ENCODE results near the gene NUDT4. TPM values are rescaled to one million over a fixed set of nuclear protein-coding genes. Genes with fewer than 3 reads are reported as not detected.

NUDT4 gene
- total and polyA plus RNA-seq, 2 of the 13 experiments (the other 11 are each of a cell fraction or from before 2014, with no cell fraction given): 37.3 to 70.1 TPM

DNA sequence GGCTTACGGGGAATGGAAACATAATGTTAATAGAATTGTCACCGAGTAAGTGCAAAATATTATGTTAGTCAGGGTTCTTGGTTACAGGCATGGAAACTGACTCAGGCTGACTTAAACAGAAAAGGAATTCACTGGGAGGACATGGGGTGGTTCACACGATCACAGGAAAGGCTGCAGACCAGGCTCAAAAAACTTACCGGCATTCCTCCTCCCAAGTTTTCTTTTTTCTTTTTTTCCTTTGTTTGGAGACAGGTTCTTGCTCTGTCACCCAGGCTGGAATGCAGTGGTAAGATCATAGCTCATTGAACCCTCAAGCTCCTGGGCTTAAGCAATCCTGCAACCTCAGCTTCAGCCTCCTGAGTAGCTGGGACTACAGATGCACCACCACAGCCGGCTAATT is 75.9 kb downstream of the NUDT4 start (continued):
- TF ChIP-seq ATF7 (IDR thresholded peaks at IDR 0.05) (no peak), ATF7 (CRISPR knock-in tag; IDR thresholded peaks at IDR 0.05) (no peak), CEBPB (IDR thresholded peaks at IDR 0.05; ENCODE audit: borderline replicate concordance, low read depth, low read length) (peak; percentile 14; the same call in 1 of the 2 replicates), TEAD3 (CRISPR knock-in tag; optimal IDR thresholded peaks at IDR 0.05; ENCODE audit: borderline replicate concordance) (peak; percentile 58)

DNA sequence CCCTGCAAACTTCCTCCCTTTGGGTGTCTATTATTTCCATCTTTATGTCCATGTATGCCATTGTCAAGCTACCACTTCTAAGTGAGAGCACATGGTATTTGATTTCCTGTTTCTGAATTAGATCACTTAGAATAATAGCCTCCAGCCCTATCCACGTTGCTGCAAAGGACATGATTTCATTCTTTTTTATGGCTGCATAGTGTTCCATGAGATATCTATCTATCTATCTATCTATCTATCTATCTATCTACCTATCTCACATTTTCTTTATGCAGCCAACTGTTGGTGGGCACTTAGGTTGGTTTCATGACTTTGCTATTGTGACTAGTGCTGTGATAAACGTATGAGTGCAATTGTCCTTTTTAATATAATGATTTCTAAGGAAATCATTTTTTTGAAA is 78.4 kb downstream of the NUDT4 start:
- CTCF ChIA-PET (ENCODE audit: low intra/inter-chr PET ratio, low total read pairs): no interaction called here
- H3K4me3 ChIP-seq (replicated peaks in 1 of 3; ENCODE audit: insufficient read depth in 1 of 3, low read depth in 2 of 3, low read length in 3 of 3): no peak overlapping the region
- DNase-seq (ENCODE audit: low spot score) (no peak), ATAC-seq (no peak), FAIRE-seq (no peak)
- no TSS peak for BruUV-seq (replicated peaks)
- H3K79me2 ChIP-seq (ENCODE audit: insufficient read depth, low read length): no peaks in the 10 kb centered on the region
- H3K36me3 ChIP-seq (replicated peaks in 1 of 2; ENCODE audit: control insufficient read depth in 1 of 2, insufficient read depth in 2 of 2, low read length in 2 of 2): no peaks in the 10 kb centered on the region
- H3K4me2 ChIP-seq (ENCODE audit: low read depth, low read length): no peak overlapping the region
- H3K27ac ChIP-seq (ENCODE audit: extremely low read length, insufficient read depth, low read length): no peak overlapping the region
- intact Hi-C loops (cut with micrococcal nuclease; ENCODE audit: unreplicated experiment) (no loop called here), in situ Hi-C loops (cut with HindIII; ENCODE audit: extremely low pct_ligation_motif_present, low pct_unique_long_range_greater_than_20kb) (no loop called here)
- POLR2A ChIA-PET: no interaction called here
- H3K9ac ChIP-seq (ENCODE audit: insufficient read depth, low read depth, low read length): no peak overlapping the region
- no peak overlapping the region for H2AFZ ChIP-seq (ENCODE audit: low read length)
- WGBS (ENCODE audit: low lambda C conversion rate): 48% methylated on average over 2 of the region's 2 CpGs
- H4K20me1 ChIP-seq (ENCODE audit: insufficient read depth, low read length): no peaks in the 10 kb centered on the region
- no peaks in the 10 kb centered on the region for H3K27me3 ChIP-seq (ENCODE audit: control insufficient read depth in 1 of 2, insufficient read depth in 2 of 2, low read length in 2 of 2)
- peaks cover 52% of the 10 kb centered on the region for H3K4me1 ChIP-seq (ENCODE audit: insufficient read depth, low read length)
- H3K9me3 ChIP-seq (ENCODE audit: low read length): no peaks in the 10 kb centered on the region
- no peak for TF ChIP-seq ZNF549 (CRISPR knock-in tag; IDR thresholded peaks at IDR 0.05)
- TF ChIP-seq, protein P1, sequence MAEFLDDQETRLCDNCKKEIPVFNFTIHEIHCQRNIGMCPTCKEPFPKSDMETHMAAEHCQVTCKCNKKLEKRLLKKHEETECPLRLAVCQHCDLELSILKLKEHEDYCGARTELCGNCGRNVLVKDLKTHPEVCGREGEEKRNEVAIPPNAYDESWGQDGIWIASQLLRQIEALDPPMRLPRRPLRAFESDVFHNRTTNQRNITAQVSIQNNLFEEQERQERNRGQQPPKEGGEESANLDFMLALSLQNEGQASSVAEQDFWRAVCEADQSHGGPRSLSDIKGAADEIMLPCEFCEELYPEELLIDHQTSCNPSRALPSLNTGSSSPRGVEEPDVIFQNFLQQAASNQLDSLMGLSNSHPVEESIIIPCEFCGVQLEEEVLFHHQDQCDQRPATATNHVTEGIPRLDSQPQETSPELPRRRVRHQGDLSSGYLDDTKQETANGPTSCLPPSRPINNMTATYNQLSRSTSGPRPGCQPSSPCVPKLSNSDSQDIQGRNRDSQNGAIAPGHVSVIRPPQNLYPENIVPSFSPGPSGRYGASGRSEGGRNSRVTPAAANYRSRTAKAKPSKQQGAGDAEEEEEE (CRISPR knock-in tag; IDR thresholded peaks at IDR 0.05; ENCODE audit: borderline replicate concordance): no peak
- TF ChIP-seq ZNF20 (CRISPR knock-in tag; IDR thresholded peaks at IDR 0.05): no peak
- TF ChIP-seq, protein P2, sequence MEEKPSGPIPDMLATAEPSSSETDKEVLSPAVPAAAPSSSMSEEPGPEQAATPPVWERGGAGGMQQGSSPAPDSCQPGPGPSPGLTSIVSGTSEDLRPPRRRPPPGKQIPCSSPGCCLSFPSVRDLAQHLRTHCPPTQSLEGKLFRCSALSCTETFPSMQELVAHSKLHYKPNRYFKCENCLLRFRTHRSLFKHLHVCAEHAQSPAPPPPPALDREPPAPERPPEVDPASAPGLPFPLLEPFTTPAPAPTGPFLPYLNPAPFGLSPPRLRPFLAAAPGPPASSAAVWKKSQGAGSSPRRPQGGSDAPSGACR (CRISPR knock-in tag; IDR thresholded peaks at IDR 0.05): no peak
- TF ChIP-seq TOPORS (CRISPR knock-in tag; IDR thresholded peaks at IDR 0.05): no peak
- TF ChIP-seq ZNF484 (CRISPR knock-in tag; IDR thresholded peaks at IDR 0.05; ENCODE audit: borderline replicate concordance, low read depth): no peak
- TF ChIP-seq, protein P3, sequence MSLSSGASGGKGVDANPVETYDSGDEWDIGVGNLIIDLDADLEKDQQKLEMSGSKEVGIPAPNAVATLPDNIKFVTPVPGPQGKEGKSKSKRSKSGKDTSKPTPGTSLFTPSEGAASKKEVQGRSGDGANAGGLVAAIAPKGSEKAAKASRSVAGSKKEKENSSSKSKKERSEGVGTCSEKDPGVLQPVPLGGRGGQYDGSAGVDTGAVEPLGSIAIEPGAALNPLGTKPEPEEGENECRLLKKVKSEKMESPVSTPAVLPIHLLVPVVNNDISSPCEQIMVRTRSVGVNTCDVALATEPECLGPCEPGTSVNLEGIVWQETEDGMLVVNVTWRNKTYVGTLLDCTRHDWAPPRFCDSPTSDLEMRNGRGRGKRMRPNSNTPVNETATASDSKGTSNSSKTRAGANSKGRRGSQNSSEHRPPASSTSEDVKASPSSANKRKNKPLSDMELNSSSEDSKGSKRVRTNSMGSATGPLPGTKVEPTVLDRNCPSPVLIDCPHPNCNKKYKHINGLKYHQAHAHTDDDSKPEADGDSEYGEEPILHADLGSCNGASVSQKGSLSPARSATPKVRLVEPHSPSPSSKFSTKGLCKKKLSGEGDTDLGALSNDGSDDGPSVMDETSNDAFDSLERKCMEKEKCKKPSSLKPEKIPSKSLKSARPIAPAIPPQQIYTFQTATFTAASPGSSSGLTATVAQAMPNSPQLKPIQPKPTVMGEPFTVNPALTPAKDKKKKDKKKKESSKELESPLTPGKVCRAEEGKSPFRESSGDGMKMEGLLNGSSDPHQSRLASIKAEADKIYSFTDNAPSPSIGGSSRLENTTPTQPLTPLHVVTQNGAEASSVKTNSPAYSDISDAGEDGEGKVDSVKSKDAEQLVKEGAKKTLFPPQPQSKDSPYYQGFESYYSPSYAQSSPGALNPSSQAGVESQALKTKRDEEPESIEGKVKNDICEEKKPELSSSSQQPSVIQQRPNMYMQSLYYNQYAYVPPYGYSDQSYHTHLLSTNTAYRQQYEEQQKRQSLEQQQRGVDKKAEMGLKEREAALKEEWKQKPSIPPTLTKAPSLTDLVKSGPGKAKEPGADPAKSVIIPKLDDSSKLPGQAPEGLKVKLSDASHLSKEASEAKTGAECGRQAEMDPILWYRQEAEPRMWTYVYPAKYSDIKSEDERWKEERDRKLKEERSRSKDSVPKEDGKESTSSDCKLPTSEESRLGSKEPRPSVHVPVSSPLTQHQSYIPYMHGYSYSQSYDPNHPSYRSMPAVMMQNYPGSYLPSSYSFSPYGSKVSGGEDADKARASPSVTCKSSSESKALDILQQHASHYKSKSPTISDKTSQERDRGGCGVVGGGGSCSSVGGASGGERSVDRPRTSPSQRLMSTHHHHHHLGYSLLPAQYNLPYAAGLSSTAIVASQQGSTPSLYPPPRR (CRISPR knock-in tag; IDR thresholded peaks at IDR 0.05; ENCODE audit: borderline replicate concordance): no peak
- no peak for TF ChIP-seq ZSCAN22 (CRISPR knock-in tag; IDR thresholded peaks at IDR 0.05)
- no peak for TF ChIP-seq TSC22D2 (CRISPR knock-in tag; IDR thresholded peaks at IDR 0.05; ENCODE audit: borderline replicate concordance)
- TF ChIP-seq, protein P4, sequence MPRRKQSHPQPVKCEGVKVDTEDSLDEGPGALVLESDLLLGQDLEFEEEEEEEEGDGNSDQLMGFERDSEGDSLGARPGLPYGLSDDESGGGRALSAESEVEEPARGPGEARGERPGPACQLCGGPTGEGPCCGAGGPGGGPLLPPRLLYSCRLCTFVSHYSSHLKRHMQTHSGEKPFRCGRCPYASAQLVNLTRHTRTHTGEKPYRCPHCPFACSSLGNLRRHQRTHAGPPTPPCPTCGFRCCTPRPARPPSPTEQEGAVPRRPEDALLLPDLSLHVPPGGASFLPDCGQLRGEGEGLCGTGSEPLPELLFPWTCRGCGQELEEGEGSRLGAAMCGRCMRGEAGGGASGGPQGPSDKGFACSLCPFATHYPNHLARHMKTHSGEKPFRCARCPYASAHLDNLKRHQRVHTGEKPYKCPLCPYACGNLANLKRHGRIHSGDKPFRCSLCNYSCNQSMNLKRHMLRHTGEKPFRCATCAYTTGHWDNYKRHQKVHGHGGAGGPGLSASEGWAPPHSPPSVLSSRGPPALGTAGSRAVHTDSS (CRISPR knock-in tag; conservative IDR thresholded peaks at IDR 0.05): no peak
- TF ChIP-seq FOXC1 (CRISPR knock-in tag; IDR thresholded peaks at IDR 0.05; ENCODE audit: borderline replicate concordance): no peak
- TF ChIP-seq ZSCAN12 (CRISPR knock-in tag; IDR thresholded peaks at IDR 0.05): no peak

Data from HepG2 (cell line).